GM21360 (cell line): ENCODE results near the gene HYAL1.
A peak's percentile ranks its signal among the peaks of the same experiment; 100 is the strongest.

Experiments used
- ATAC-seq: cut with Tn5 transposase; IDR thresholded peaks from one replicate; pipeline ENCODE4 v1.9.1; 2021; ENCODE audit warnings: mild to moderate bottlenecking, moderate library complexity; ENCODE audit not compliant: unreplicated experiment

Gene HYAL1, protein sequence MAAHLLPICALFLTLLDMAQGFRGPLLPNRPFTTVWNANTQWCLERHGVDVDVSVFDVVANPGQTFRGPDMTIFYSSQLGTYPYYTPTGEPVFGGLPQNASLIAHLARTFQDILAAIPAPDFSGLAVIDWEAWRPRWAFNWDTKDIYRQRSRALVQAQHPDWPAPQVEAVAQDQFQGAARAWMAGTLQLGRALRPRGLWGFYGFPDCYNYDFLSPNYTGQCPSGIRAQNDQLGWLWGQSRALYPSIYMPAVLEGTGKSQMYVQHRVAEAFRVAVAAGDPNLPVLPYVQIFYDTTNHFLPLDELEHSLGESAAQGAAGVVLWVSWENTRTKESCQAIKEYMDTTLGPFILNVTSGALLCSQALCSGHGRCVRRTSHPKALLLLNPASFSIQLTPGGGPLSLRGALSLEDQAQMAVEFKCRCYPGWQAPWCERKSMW

DNA sequence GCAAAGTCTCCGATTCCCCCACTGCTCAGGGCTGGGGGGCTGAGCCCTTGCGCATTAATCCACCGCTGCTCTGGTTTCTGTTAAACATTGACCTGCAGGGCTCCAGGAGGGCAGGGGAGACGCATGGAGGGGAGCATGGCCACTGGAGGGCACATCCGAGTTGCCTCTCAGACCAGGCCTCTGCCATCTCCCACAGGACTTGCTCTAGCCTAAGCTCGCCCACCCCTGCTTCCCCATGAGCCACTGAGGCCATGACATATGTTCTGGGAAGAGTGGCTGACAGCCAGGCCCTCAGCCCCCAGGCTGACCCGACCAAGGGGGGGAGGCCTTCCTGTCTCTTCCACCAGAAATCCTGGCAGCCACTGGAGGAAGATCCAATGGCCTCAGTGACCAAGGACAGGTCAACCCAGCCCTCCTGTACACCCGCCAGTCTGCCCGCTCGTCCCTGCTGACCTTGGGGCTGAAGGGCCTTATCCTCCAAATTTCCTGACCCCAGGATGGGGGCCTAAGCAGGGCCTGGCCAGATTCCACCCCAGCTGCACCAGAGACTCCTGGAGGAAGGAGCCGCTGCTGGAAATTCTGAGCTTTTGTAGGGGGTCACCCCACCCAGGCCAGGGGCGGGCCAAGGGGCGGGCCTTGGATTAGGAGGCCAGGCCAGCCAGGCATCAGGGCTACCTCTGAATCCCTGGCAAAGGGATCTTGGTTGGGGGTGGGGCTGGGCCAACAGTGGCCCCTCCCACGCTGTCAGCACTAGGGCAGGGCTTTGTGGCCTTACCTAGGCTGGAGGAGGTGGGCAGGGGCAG is at the start of gene HYAL1:
HYAL1 (minus strand) TSS at position 562 of the 803 bp plus-strand sequence. CDS start 618 bp downstream, outside the sequence.
- ATAC-seq: no peak

DNA sequence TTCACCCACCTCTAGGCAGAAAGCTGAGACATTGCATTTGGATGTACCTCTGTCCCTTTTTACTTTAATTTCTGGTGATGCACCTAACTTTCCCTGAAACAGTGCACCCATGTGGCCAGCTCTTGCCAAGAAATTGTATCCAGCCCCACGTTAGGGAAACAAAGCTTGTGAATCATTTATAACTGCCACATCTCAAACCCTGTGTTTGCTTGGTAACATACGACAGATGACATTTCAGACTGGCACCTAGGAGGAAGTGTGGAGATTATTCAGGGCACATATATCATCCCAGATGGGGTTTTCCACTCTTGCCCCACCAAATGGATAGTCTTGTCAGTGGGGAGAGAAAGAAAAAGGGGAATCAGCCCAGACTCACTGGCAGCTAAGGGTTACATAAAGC is 49.4 kb upstream of the HYAL1 start:
- no peak for ATAC-seq

DNA sequence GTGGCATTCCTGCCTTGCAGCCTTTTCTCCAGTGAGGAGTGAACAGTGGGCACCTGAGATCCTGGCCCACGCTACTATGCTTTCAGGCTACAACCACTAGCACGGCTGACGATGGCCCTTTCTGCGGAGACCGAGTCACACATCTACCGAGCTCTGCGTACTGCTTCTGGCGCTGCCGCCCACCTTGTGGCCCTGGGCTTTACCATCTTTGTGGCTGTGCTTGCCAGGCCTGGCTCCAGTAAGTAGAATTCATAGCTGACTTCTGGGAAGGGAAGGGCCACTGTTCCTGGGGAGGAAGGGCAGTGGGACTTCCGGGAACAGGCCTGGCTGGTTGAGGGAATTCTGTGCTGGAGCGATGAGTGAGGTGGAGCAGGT is 47.9 kb upstream of the HYAL1 start:
- ATAC-seq: peak; percentile 6

DNA sequence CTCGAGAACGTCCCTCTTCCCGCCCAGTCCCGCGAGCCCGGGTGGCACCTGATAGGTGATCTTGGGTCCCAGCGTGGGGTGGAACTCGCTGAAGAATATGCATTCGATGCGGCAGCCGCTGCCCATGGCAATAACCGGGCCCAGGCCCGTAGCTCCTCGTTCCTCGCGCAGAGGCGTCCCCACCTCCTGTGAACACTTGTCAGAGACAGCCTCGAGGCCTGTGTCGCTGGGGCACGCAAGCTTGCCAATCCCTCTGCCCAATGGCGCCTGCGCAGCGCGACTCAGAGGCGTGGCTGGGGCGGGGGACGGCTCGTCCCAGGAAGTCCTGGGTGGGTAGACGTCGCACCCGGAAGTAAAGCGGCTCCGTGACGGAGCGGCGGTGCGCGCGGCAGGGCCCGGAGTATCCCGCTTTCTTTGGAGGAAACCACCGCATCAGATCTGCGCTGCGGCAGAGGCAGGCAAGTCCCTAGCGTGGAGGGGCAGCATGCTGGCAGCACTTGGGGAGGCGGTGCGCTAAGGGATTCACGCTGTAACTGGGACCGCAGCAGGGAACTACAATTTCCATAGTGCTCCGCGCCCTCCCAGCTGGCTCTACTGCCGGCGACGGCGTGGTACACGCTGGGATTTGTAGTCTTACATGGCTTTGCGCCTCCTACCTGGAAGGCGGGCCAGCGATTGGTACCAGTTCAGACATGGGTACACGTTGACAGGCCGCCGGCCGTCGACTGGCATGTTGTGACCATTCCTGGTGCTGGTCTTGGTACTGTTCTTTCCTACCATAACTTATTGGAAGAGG is 47.4 kb upstream of the HYAL1 start, which contains the start of the genes CYB561D2 and NPRL2:
CYB561D2 (plus strand) TSS at position 336 of the 796 bp plus-strand sequence. CDS start 572 bp downstream, outside the sequence.
NPRL2 (minus strand) TSS at position 249 of the 796 bp plus-strand sequence; CDS start at position 126, 123 bp downstream.
- ATAC-seq: peak; percentile 81

DNA sequence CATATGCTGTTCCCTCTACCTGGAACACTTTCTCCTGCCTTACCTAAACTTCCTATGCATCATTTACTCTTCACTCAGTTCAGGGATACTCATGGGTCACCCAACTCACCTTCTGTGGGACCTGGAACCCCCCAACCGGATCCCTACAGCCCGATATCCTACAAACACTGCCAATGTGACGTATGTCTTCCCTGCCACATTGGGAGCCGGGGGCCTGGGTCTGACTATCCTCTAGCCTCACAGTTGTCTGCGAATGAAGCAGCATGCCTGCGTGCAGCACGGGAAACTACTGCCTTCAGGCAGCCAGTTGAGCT is 46.8 kb upstream of the HYAL1 start:
- ATAC-seq: no peak

DNA sequence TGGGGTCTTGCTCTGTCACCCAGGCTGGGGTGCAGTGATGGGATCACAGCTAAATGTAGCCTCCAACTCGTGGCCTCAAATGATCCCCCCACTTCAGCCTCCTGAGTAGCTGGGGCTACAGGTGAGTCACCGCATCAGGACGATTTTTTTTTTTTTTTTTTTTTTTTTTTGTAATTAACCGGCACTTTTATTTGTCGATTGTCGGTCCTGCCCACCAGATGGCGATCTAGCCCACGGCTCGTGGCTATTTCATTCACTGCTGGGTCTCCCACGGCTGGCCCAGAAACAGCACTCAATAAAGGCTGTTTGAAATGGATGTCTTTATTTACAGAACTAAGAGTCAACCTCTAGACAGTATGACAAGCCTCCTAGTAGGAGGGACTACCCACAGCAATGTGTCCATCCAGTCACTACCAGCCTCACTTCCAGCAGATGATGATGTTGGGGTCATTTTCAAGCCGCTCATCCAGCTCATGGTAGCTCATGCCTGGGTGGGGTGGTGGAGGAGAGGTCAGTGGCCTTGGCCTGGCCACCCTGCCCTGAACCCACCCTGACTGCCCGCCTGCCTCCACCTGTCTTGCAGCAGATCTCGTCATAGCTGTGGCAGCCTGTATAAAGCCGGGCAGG is 43.9 kb upstream of the HYAL1 start:
- ATAC-seq: no peak

DNA sequence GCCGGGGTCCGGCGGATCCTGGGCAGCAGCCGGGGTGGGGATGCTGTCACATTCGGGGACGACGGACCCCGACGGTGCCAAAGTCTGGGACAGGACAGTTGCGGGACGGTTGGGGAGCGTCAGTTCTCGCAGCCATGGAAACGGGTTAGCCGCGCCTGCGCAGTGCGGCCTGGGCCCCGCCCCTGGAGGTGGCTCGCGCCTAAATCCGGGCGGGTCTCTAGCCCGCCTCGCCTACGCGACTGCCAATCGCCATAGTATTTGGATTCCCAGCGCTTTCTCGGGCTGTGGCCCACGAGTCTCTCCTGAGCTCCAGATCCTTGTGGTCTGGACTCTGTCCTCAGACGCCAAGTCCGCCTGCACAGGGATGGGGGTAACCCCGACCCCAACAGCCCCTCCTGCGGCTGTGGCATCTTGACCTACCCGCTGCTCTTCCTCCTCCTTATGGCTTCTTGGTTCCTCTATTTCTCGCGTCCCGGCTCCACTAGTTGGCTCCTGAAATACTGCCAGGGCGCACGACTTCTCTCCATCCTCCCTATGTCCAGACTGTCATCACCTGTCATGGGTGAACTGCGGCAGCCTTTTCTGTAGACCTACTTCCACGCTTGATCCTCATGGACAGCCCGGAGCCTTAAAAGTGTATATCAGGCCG is 42.3 kb upstream of the HYAL1 start, which contains the start of gene ZMYND10:
ZMYND10 (minus strand) TSS at position 147 of the 649 bp plus-strand sequence. CDS start 153 bp downstream, outside the sequence.
- no peak for ATAC-seq

DNA sequence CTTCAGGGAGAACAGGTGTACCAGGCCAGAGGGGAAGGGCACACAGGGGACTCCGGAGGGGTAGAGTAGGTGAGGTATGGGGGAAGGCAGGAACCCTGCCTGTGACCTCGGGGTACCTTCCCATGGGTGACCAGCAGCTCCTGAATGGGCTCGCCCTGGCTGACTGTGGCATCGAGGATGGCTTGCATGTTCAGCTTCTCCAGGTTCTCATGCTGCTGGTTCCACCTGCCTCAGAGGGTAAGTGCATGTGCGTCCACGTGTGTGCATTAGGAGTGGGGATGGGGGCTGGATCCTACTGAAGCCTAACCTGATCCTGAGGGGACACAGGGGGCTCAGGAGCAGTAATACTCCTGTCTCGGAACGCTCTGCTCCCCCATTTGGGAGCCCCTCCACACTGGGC is 41.6 kb upstream of the HYAL1 start:
- no peak for ATAC-seq

DNA sequence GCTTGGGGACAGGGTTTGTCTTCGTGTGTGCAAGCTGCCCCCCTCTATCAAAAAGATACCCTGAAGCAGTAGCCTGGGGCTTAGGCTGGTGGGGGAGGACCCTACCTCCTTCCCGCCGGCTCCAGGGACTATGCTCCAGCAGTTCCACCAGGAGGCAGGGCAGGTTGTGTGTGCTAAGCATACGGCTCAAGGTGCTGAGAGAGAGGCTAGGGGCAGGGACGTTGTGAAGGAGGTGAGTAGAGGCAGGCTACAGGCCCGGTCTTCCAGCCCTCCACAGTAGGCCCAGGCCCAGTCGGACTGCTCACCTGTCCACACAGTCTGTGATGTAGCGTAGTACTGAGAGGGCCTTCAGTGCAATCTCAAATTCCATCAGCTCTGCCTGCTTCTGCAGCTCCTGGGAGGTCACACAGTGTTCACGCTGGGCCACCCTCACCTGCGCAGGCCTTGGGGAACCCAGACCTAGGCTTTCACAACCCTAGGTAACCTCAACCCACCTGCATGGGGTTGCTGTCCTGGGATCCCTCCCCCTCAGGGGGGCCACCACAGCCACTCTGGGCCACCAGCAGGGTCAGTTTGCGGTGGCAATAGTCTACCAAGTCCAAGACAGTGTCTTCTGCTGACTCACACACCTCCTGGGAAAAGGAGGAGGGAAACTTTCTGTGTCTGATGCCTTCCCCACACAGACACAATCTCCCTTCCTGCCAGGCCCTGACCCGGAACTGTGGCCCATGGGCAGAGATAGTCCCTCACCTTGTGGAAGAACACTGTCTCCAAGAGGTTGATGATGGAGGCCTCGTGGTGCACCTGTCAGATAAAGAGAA is 39.6 kb upstream of the HYAL1 start:
- no peak for ATAC-seq

DNA sequence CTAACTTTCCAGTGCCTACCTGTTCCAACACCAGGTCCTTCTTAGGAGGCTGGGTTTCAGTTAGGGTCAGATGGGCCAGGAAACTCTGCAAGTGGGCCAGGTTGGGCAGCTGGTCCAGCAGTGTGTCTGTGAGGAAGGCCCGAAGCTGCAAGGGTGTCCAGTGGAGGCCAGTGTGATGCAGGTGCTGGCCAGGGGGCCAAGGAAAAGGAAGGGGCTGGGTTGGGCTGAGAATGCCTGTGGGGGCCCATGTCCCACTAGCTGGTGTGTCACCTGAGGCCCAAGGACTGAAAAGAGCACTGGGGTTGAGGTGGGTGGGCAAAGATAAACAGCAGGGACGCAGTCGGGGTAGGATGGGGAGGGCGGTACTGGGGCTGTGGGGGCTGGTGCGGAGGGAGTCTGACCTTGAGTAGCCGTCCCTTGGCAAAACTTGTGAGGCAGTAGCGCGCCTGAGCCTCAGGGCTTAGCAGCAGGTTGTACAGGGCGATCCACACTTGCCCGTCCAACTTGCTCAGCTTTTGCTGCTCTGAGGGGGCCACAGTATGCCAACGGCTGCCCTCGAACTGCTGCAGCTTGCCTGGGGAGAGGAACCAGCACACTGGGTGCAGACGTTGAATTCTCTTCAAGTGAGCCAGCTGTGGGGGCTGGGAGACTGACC is 38.7 kb upstream of the HYAL1 start:
- ATAC-seq: no peak

DNA sequence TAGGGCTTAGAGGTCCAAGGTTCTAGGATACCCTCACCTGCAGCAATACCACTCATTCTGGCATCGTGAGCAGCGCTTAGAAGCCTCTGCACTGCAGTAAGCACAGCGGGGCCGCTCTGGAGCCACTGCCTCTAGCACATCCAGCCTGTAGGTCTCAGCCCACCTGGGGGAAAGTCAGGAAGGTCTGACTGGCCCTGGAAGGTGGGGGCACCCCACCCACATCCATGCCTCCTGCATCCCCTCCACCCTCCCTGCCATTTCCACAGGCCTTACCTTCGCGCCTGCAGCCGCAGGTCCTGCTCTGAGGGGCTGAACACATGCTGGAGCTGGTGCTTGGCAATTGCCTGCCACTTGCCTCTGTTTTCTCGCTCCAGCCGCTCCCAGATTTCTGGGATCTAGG is 38.2 kb upstream of the HYAL1 start:
- ATAC-seq: no peak

DNA sequence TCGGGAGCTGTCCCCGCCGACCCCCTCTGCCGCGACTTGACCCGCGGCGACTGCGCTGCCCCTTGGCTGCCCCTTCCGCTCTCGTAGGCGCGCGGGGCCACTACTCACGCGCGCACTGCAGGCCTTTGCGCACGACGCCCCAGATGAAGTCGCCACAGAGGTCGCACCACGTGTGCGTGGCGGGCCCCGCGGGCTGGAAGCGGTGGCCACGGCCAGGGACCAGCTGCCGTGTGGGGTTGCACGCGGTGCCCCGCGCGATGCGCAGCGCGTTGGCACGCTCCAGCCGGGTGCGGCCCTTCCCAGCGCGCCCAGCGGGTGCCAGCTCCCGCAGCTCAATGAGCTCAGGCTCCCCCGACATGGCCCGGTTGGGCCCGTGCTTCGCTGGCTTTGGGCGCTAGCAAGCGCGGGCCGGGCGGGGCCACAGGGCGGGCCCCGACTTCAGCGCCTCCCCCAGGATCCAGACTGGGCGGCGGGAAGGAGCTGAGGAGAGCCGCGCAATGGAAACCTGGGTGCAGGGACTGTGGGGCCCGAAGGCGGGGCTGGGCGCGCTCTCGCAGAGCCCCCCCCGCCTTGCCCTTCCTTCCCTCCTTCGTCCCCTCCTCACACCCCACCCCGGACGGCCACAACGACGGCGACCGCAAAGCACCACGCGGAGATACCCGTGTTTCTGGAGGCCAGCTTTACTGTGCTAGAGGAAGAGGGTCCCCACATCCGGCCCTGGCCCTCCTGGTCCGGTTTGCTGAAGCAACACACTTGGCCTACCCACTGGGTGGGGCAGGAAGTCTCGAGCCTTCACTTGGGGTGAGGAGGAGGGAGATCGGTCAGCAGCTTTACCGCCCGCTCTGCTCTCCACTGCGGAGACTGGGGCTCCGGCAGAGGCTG is 37.3 kb upstream of the HYAL1 start, which contains the start of gene RASSF1:
RASSF1 (minus strand) TSS at position 389 of the 882 bp plus-strand sequence; CDS start at position 358, 31 bp downstream.
- no peak for ATAC-seq

DNA sequence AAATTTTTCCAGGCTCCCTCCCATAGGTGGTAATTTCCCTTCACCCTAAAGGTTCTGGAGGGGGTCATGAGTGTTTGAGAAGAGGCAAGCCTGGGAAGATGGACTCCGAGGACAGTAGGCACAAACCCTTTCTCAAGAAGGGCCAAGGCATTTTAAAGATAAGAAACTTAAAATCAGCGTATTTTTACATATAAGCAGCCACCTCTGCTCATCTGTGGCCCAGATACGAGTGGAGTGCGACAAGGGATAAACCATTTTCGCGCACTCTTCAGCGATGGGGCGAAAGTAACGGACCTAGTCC is 36.7 kb upstream of the HYAL1 start:
- no peak for ATAC-seq

DNA sequence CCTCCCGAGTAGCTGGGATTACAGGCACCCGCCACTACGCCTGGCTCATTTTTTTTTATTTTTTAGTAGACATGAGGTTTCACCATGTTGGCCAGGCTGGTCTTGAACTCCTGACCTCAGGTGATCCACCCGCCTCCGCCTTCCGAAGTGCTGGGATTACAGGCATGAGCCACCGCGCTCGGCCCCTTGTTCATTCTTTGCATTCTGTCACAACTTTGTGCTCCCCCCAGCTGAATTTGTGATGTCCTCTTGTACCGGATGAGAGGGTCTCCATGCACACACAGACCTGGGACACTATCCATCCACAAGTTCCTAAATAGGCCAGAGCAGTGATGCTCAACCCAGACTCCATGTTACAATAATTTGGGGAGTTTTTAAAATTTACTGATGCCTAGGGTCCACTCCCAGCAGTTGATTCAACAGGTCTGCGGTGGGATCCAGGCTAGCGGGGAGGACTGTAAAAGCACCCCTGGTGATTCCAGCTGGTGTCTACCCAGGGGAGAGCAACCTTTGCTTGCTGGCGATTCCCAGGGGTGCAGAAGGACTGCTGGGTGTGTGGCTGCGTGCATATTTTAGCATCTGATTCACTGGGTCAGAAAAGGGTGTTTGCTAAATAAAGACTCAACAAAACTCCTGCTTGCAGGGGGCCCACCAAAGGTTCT is 36.2 kb upstream of the HYAL1 start:
- no peak for ATAC-seq

DNA sequence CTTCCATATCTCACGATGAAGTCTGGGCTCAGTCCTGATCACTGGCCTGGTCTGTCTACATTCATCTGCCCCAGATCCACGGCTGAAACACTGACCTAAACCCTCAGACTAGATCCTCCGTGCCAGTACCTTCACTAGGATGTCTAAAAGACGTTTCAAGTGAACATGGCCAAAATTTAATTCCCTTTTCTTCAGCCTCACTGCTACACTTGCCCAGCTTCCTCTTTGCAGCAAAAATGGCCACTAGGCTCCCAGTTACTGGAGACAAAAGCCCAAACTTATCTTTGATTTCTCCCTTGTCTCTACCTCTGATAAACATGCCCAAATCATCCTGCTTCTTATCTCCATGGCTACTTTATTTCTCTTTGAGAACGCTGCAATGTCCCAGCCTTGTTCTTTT is 35.6 kb upstream of the HYAL1 start:
- no peak for ATAC-seq

DNA sequence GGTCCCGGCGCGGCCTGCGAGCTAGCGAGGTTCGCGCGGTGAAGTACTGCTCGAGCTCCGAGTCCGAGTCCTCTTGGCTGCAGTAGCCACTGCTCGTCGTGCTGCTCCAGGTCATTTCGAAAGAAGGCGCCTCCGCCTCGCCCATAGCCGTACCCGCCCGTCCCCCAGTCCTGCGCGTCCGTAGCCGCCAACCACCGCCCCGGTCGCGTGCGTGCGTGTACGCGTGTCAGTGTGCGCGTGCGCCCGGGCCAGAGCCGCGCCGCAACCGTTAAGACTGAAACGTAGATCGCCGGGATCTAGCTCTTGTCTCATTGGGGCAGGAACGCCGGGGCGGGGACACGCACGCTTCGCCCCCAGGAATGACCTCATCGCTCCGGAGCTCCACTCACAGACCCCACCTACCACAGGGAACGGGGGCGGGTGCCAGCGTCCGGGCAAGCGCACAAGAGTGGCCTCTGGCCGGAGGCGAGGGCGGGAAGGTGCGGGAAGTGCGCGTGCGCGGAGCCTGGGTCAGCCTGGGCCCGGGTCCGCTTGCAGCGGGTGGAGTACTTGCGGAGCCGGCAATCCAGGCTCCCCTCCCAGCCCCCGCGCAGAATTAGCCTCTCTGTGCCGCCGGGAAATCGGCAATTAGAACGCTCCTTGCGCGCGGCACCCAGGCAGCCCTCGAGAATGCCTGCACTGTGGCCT is 33.9 kb upstream of the HYAL1 start:
- peak; percentile 70 for ATAC-seq
